NK-92 (cell line): Measurements from ENCODE around the gene DOCK8.
"Not testable (repeated sequence)": the region's sequence is repeated elsewhere in the genome, so short reads cannot be mapped to it uniquely, and the experiment has no call there.

Experiments used
- DNase-seq: peaks from one replicate; lab custom pipeline; 2025; ENCODE audit not compliant: unreplicated experiment; lab: John Stamatoyannopoulos, UW

Gene DOCK8

DNA sequence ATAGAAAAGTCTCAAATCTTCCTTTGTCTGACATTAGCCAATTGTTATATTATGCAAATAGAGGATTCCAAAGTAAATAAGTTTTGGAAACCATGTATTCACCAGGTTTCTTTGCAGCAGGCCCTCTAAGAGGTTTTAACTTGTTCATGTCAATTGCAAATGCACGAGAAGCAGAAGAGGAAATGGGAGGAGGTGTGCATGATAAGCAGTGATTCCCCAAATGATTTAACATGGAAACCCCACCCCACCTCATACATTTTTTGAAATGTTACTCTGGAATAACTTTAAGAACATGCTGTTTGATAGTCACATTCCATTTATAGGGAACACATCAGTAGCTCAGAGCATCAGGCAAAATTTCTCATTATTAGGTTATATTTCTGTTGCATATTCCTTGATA, 190.7 kb downstream of the DOCK8 start:
- no peak for DNase-seq

DNA sequence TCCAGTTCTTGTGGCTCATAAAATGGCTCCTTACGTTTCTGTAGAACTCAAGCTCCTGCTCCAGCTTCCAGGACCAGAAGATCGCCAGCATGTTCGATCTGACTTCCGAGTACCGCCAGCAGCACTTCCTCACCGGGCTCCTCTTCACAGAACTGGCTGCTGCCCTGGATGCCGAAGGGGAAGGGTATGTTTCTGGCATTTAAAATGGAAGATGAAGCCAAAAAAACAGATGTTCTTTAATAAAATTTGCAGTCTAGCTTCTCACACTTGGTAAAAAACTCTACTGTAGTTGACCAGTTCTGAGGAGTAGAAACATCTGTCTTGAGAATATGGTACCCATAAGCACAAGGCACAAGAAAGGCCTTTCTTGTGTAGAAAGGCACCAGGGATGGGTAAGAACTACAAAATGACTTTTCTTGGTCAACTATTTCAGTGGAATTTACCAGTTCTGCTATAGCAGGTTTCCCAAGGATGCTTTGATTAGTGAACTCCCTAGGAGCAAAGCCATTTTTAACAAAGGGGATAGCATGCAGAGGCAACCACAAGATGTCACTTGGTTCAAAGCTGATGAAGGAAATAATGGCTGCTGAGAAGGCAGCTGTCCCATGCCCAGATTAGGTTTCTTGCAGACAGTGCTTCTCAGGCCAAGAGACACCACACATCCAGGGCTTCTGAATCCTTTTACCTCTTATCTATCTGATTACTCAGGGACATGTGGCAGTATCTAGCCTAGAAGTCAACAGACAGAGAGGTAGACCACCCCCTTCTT, 192.4 kb downstream of the DOCK8 start:
- no peak for DNase-seq

DNA sequence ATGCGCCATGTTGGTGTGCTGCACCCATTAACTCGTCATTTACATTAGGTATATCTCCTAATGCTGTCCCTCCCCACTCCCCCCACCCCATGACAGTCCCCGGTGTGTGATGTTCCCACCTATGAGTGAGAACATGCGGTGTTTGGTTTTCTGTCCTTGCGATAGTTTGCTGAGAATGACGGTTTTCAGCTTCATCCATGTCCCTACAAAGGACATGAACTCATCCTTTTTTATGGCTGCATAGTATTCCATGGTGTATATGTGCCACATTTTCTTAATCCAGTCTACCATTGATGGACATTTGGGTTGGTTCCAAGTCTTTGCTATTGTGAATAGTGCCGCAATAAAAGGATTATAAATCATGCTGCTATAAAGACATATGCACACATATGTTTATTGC, 195.0 kb downstream of the DOCK8 start:
- not testable (repeated sequence) for DNase-seq

DNA sequence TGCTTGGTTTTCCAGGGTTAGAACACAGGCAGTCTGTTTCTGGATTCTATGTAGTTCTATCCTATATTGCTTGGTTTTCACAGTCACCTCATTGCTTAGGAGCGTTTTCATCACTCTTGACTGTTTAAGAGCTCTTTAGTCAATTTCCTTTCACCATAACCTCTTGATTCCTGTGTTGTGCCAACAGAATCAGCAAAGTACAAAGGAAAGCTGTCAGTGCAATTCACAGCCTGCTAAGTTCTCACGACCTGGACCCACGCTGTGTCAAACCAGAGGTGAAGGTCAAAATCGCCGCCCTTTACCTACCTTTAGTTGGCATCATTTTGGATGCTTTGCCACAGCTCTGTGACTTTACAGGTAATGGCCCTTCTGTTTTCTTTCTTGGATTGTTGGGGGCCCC, 199.9 kb downstream of the DOCK8 start:
- no peak for DNase-seq

DNA sequence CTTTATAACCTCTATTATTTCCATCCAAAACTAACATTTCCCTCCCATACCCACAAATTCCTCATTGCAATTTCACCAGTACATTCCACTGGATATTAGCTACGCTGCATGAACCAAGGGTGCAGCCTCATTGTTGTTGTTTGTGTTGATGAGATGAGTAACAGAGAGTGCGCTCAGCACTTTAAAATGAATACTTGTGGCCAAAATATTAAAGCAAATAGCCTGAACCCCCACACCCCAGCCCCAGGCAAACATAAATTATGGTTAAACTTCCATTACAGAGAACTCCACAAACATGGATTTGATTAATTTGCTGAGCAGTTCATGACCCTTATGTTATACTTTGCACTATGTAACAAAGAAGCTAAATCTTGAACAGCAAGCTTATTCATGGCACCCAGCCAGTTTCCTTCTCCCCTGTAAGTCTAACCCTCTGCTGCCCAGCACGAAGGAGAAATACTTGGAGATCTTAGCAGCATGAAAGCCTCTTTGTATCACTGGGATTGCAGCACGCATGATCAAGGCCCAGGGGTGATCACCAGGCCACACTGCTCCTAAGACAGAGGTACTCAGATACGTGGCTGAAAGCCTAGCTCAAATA, 205.0 kb downstream of the DOCK8 start:
- DNase-seq: no peak

DNA sequence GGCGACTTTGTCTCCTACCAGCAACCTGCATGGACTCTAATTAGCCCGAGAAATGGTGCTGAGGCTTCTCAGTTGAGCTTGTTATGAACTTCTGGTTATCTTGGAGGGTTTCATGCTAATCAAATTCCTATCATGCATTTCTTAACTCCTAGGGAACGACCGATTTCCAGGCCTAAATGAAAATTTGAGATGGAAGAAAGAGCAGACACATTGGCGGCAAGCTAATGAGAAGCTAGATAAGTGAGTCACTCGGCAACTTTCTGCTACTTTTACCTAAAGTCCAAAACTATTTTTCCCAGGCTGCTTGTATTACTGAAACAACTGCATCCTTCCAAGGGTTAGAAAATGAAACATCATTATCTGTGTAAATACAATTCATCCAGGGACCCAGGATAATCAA, 207.2 kb downstream of the DOCK8 start:
- DNase-seq: no peak

DNA sequence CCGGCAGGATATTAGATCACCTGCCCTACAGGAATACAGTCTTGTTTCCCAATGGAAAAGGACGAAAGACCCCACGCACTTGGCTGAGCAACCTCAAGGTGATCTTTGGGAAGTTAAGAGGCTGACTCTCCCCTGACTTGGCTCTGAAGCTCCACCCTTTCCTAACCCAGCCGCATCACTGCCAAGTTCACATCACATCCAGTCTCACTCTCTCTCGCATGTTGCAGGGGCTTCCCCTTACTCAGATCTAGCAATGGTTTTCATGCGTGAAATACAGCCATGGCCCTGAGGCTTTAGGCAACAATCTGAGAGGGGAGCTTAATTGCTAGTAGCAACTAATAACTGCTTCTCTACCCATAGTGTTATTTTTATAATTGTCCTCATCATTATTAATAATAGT, 211.6 kb downstream of the DOCK8 start:
- no peak for DNase-seq

DNA sequence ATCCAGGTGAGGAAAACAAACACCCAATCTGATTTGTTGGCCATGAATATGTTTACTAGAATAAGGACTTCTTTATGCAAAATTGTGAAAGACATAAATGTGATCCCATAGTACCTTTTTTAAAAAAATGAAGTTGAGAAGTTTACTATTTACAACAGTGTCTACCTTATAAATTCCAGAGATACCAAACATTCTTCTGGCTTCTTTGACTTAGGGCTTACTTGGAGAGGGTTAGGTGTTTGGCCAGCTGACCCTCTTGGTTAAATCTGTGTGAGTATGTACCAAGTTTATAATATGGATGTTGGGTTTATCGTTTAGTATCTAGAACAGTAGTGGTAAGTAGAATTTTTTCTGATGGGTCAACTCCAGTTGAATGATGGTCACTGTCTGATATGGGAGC, 212.3 kb downstream of the DOCK8 start:
- no peak for DNase-seq

DNA sequence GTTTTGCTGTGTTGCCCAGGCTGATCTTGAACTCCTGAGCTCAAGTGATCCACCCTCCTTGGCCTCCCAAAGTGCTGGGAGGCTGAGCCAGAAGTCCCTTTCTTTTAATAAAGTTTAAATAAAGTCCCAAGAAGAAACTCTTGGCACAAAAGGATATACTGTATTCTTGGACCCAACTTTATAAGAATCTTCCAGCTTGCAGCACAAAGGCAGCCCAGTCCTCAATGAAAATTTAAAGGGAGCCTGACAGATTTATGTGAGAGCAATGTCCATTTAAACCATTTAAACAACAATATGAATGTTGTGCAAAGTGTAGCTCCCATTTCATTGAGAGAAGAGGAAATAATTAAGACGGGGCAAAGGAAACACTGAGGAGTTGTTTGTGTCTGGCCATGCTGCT, 217.0 kb downstream of the DOCK8 start:
- DNase-seq: no peak

DNA sequence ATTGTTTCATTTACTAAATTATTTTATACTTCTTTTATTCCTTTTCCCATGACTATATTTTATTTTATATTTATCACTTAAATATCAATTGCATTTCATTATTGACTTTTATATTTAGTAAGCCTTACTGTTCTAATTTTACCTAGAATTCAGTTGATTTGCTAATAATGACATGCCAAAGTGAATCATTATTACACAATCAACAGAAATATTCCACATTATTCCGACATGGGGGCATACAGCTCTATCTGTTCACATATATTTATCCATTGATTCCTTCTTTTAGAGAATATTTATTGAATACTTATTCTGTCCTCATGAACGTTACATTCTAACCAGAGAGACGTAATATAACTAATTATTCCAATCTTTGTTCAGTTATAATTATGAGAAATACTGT, 221.8 kb downstream of the DOCK8 start:
- no peak for DNase-seq

DNA sequence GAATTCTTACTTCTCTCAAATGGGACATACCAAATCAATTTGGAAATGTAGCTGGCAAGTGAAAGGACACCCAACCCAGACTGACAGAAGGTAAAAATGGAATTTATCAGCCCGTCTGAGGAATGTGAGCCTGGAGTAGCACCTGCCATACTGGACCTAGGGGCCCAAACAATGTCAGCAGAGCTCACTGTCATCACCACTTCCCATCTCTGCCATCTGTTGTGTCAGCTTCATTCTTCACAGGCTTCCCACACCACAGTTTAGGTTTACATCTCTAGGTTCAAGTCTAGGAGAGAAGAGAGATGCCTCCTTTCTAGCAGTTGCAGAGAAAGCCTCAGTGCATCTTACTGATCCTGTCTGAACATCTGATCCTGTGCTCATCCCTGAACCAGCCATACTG, 222.4 kb downstream of the DOCK8 start:
- DNase-seq: no peak

DNA sequence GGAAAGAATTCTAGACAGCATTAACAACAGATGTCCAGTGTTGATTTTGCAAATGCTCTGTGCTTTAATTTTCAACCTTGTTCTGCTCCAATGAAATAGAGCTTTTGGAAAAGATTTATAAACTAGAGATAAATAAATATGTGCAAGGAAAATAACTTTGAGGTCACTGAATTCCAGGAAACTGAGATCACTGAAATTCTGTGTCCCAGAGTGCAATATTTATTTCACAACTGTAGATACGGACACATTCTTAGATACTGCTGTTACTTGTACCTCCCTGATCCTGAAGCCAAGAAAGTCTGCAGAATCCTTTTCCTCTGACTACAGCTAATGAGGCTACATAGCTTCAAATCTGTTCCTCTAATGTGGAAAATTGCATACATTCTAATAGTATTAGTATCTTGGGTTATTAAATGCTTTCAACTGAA, 222.9 kb downstream of the DOCK8 start:
- DNase-seq: no peak

DNA sequence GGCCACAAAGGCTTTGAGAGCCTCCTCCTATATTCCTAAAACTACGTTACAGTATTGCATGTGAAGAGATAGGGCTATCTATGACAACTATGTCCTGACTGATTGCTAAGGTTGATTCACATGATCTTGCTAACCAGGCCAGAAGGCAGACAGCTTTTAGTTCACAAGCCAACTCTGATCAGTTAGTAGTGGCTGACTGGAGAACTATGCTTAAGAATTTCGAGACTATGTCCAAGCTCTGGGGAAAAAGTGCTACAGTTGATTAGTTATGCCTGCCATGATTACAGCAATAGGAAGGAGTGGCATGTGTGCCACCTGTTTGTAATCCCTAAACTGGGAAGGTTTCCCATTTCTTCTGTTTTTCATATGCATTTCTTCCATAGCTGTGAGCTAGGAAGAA, 223.4 kb downstream of the DOCK8 start:
- DNase-seq: no peak

DNA sequence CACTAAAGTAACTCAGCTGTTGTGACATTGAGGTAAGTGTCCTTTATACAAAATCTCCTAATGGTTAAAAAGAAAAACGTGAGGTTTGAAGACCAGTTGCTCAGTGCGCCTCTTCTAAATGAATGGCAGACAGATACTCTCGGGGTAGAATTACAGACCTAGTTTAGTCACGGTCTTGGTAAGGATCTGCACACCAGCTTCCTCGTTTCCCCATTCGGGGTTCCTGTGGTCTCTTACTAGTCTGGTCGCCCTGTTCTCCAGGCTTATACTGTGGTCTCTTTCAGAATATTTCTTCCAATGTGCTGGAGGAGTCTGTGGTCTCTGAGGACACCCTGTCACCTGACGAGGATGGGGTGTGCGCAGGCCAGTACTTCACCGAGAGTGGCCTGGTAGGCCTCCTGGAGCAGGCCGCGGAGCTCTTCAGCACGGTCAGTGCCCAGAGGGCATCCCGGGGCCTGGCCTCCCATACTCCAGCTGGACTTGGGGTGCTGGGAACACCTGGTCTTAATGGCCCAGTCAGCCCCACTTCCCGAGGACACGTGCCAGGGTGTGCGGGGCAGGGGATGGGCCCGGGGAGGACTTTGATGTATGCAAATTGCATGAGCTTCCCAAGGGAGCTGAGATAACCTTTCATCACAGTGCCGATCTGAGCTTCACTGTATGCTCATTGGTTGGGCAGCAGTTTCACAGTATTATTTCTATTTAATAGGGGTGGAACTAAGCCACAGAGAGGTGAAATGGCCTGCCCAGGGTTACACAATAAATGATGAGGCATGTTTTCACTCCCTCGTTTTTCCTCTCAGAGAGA, 224.5 kb downstream of the DOCK8 start:
- DNase-seq: no peak

DNA sequence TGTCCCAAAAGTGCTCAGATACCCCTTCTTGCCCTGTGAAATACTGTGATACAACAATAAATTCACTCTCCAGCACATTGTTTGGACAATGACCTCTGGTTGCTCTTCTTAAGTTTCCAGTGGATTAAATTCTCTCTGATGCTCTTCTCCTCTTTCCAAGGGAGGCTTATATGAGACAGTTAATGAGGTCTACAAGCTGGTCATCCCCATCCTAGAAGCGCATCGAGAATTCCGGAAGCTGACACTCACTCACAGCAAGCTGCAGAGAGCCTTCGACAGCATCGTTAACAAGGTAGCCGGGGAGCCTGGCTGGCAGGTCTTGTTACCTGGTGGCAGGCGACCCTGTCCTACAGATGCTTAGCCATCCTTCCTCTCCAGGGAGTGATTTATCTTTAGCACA, 226.5 kb downstream of the DOCK8 start:
- no peak for DNase-seq

DNA sequence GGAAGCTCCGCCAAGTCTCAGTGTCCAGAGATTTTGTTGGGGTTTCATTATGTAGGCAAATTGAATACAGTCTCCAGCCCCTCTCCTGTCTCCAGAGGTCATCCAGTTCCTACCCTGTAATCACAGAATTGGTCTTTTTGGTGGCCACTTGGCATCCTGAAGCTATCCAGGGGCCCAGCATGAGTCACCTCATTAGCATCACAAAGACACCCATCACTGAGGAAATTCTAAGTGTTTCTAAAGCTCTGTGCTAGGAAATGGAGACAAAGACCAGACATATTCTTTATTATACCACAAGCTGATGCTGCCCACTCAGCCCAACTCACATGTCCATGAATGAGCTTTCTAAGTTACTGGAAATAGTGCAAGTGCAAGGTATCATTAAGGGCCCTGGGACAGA, 229.9 kb downstream of the DOCK8 start:
- DNase-seq: no peak

DNA sequence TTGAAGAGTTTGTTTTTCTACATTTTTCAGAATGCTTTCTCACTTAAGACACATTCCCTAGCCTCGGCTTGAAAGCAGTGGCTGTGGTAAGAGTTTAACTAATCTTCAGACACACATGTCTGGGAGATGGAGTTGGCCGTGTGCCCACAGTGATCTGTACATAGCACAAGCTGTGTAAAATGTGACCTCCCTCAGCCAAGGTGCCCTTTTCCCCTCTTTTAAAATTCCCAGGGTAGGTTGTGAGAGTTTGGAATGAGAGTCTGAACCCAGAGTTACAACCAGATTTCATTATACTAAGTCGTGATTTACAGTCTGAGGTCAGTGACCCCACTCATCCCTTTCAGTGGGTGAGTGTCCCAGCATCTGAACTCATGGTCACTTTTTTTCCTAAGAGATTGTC, 230.4 kb downstream of the DOCK8 start:
- no peak for DNase-seq

DNA sequence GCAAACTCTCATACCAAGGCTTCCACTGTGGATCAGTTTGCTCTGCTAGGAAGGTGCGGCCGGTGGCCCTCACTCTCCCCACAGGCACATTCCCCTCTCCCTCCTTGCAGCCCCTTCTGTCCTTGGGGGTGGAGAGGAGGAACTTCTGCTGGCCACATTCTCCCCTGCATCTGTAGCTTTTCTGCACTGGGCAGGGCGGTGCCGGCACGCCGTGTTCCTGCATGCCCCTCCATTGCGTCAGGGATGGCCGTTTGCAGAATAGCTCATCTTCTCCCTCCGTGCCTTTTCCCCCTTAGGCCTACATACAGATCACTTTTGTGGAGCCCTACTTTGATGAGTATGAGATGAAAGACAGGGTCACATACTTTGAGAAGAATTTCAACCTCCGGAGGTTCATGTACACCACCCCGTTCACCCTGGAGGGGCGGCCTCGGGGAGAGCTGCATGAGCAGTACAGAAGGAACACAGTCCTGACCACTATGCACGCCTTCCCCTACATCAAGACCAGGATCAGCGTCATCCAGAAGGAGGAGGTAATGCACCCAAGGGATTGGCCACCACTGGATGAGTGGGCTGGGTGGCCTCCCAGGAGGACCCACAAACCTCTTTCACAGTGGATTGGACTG, 231.5 kb downstream of the DOCK8 start:
- no peak for DNase-seq

DNA sequence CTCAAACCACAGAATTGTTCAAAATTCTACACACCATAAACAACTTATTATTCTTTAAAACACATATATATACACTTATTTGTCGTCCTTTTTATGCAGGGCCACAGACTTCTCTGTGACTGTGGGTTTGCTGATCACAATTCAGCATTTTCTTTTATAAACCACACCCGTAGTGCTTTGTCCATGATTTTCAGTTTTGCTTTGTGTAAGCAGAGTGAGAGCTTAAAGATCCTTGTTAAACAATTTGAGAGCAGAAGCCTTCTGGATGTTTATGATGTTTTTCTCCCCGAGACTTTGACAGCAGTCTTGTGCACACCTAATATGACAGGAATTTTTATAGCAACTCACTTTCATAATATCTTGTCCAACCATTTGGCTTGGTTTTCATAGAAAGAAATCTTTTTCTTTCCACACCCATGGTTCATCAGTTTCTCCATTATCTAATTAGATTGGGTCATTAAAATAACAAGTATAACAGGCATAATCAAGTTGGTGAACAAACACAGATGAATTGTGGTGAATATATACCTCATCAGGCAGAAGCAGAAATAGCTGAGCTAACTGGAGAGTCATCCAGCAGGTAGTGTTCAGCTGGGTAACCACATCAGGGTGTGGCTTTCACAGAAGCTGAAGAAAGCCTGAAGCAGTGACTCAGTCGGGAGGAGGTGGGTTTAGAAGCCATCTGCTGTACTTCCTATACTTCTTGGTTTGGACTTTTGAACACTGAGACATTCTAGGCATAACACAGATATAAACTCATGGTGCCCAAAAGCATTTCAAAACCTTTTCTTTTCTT, 232.8 kb downstream of the DOCK8 start:
- DNase-seq: no peak

DNA sequence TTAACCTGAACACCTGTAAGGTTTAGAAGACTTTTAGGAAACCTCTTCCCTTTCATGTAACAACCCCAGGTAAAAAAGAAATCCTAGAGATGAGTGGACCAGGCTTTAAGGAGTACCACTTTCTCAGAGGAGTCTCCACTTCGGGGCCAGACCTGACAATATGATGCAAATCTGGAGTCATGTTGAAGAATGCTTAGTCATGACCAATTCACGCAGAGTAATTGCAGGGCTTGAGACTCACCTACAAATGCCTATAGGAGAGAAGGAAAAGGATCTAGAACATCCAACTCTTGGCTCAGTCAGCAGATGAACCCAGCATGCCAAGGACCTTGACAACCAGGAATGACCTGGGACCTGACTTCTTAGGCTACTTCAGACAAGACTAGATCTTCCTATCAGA, 235.4 kb downstream of the DOCK8 start:
- DNase-seq: no peak

DNA sequence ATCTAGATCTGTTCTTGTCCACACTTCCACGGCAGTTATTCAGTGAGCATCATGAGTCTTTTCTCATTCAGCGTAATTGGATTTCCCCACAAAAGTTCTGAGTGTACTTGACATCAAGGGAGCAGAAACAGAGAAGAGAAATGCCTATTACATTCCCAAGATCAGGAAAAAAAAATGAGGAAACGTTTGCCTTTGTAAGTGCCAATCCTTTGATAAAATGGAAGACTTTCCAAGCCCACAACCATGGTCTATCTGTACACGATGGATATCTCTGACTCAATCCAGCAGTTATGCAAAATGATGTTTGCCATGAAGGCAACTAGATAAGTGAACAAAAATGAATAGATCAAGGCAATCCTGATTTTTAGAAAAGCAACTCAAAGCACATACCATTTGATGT, 235.9 kb downstream of the DOCK8 start:
- DNase-seq: no peak
